Endometrial microvascular endothelial cells (primary cell): Measurements from ENCODE around the gene WNT2B. TPM values are rescaled to one million over a fixed set of nuclear protein-coding genes. Genes with fewer than 3 reads are reported as not detected.
"Not testable (repeated sequence)": the region's sequence is repeated elsewhere in the genome, so short reads cannot be mapped to it uniquely, and the experiment has no call there.

Source experiments
- in situ Hi-C: cut with HindIII; loops from 2 replicates; pipeline ENCODE4 v1.10.0; 2017; ENCODE audit warnings: low sequenced_read_pairs, low pct_unique_long_range_greater_than_20kb; ENCODE audit errors: inconsistent ontology term
- total RNA-seq: library from RNA; depleted of rRNA; stranded (reverse); fragments of >200 nt; gene quantifications from one replicate; pipeline ENCODE4 v1.2.3, GENCODE V29; 2015; ENCODE audit errors: inconsistent ontology term

Gene WNT2B
- 0.46 TPM for total RNA-seq

- in situ Hi-C loops = no loop called here
These were observed at the start of gene WNT2B for GRCh38 chr1:112508278-112509004. TSS of gene WNT2B (plus strand) at chr1:112508965. CDS start at chr1:112509263, 298 bp downstream.

- in situ Hi-C loops = no loop called here
These were observed 48.1 kb upstream of the WNT2B start for GRCh38 chr1:112460615-112461014.

- in situ Hi-C loops = no loop called here
These were observed 47.4 kb upstream of the WNT2B start for GRCh38 chr1:112461200-112461871.

- in situ Hi-C loops = no loop called here
These were observed 45.8 kb upstream of the WNT2B start for GRCh38 chr1:112462953-112463279.

- in situ Hi-C loops = no loop called here
These were observed 44.3 kb upstream of the WNT2B start for GRCh38 chr1:112464501-112464900.

- in situ Hi-C loops = no loop called here
These were observed 43.6 kb upstream of the WNT2B start for GRCh38 chr1:112465122-112465521.

GRCh38 chr1:112466078-112466660, 42.6 kb upstream of the WNT2B start:
- in situ Hi-C loops = no loop called here

- in situ Hi-C loops = not testable (repeated sequence)
These were observed 38.4 kb upstream of the WNT2B start for GRCh38 chr1:112470324-112470723.

- in situ Hi-C loops = no loop called here
These were observed 37.8 kb upstream of the WNT2B start for GRCh38 chr1:112470966-112471365.

- in situ Hi-C loops = no loop called here
These were observed 36.6 kb upstream of the WNT2B start for GRCh38 chr1:112472142-112472541.

- in situ Hi-C loops = no loop called here
These were observed 31.2 kb upstream of the WNT2B start for GRCh38 chr1:112477550-112477949.

GRCh38 chr1:112478314-112478713, 30.5 kb upstream of the WNT2B start:
- in situ Hi-C loops = no loop called here

- in situ Hi-C loops = not testable (repeated sequence)
These were observed 22.7 kb upstream of the WNT2B start for GRCh38 chr1:112486063-112486462.

- in situ Hi-C loops = not testable (repeated sequence)
These were observed 21.1 kb upstream of the WNT2B start for GRCh38 chr1:112487686-112488085.

GRCh38 chr1:112488141-112488540, 20.6 kb upstream of the WNT2B start:
- in situ Hi-C loops = no loop called here

- in situ Hi-C loops = no loop called here
These were observed 16.7 kb upstream of the WNT2B start for GRCh38 chr1:112492076-112492475.

GRCh38 chr1:112493351-112493750, 15.4 kb upstream of the WNT2B start:
- in situ Hi-C loops = no loop called here

- in situ Hi-C loops = no loop called here
These were observed 12.5 kb upstream of the WNT2B start for GRCh38 chr1:112496290-112496689.

GRCh38 chr1:112501810-112502641, 6.7 kb upstream of the WNT2B start:
- in situ Hi-C loops = no loop called here
